Breast epithelium (tissue), 3 donors: ENCODE results near the gene ADARB2.

ENCODE experiments used
- CTCF ChIP-seq, 3 donors: fragments of 450-650 bp; IDR thresholded peaks; one replicate each; pipeline ENCODE4 v1.5.1; 2016 to 2017; ENCODE audit warnings: antibody characterized with exemption in 3 of 3, mild to moderate bottlenecking in 3 of 3, moderate library complexity in 3 of 3
- POLR2AphosphoS5 ChIP-seq, 3 donors: sonication (generic); formaldehyde crosslinking; IDR thresholded peaks; one replicate each; pipeline ENCODE4 v1.6.1; 2017; ENCODE audit warnings: antibody characterized with exemption in 3 of 3

GRCh38 chr10:1344408-1344807 lies 392.9 kb downstream of the ADARB2 start:
- no peak for TF ChIP-seq POLR2AphosphoS5 (IDR thresholded peaks at IDR 0.05)
- no peak for TF ChIP-seq CTCF (IDR thresholded peaks at IDR 0.05)
